Placental epithelial cell (primary cell): ENCODE measurements around the gene DRD2. TPM values are rescaled to one million over a fixed set of nuclear protein-coding genes. Genes with fewer than 3 reads are reported as not detected.

Experiments used
- small RNA-seq: library from RNA; depleted of rRNA; stranded (forward); fragments of <200 nt; gene quantifications from one replicate; pipeline ENCODE3, GENCODE V24; 2012
- total RNA-seq: library from RNA; depleted of rRNA; stranded (reverse); fragments of >200 nt; gene quantifications from 2 replicates; pipeline ENCODE4 v1.2.3, GENCODE V29; 2012

DRD2 gene
- not detected in 2 replicates for total RNA-seq

DNA sequence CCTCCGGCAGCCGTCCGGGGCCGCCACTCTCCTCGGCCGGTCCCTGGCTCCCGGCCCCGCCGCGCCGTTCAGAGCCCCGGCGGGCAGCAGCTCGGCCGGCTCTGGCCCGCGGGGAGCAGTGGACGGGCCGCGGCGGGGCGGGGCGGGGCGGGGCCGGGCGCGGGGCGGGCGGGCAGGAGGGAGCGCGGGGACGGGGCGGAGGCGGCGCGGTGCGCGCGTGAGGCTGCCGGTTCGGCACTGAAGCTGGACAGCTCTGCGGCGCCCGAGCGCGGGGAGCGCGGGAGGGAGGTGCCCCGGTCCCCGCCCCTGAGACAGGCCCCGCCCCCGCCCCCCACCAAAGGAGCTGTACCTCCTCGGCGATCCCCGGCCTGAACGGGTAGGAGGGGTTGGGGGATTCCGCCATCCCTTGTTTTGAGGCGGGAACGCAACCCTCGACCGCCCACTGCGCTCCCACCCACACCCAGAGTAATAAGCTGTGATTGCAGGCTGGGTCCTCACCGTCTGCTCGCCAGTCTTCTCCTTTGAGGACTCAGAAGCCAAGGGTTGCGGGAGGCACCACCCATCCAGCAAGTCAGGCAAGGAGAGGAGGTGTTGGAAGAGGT is at the start of gene DRD2:
Gene DRD2 (minus strand): TSS at position 239 of the 602 bp plus-strand sequence. CDS start 50,747 bp downstream, outside the sequence.

DNA sequence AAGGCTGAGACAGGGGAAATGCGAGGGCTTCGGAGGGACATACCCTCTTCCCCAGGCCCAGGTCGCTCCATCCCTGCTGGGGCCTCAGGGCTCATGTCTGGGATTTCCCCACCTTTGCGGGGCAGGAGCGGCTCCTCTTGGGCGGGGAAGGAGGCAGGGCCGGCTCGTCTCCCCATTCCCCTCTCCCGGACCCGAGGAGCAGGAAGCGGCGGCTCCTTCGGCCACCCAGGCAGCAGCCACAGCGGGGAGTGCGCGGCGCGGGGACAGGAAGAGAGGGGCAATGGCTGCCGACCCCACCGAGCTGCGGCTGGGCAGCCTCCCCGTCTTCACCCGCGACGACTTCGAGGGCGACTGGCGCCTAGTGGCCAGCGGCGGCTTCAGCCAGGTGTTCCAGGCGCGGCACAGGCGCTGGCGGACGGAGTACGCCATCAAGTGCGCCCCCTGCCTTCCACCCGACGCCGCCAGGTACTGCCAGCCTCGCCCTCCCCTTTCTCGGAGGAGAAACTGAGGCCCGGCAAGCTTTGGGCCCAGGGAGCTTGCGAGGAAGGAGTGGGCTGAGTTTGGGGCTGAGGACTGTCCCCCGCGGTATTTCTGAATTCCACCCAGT is 87.5 kb downstream of the DRD2 start, which contains the start of gene ANKK1:
Gene ANKK1 (plus strand): TSS at position 175 of the 607 bp plus-strand sequence. CDS start 106 bp downstream, at position 281.

Small RNA genes within 50 kb of the gene (small RNA-seq; reads per million reads assigned to genes)
- not detected for gene MIR4301

Other genes with a start within 250 kb of the DRD2 start
- gene TTC12, start 160.8 kb downstream of the DRD2 start, total RNA-seq: 16.9 and 48.7 TPM in 2 replicates
- gene ANKK1, start 87.6 kb downstream of the DRD2 start, total RNA-seq: 1.6 and 2.0 TPM in 2 replicates
- 0.39 and 0.65 TPM in 2 replicates for gene TMPRSS5, start 230.9 kb upstream of the DRD2 start, total RNA-seq